NCI-H446 treated with DMSO at 0.1 percent for 48 hours (cell line): ENCODE results near the gene PGK1.
A peak's percentile ranks its signal among the peaks of the same experiment; 100 is the strongest.
"Not testable (repeated sequence)": the region's sequence is repeated elsewhere in the genome, so short reads cannot be mapped to it uniquely, and the experiment has no call there.

Experiments
- DNase-seq: peaks from one replicate; lab custom pipeline; 2025; lab: John Stamatoyannopoulos, UW

The PGK1 gene

GRCh38 chrX:78103623-78104446, at the start of gene PGK1:
PGK1 (plus strand) TSS chrX:78104248; CDS start chrX:78104341, 93 bp downstream.
- DNase-seq, result peak; percentile 90

DNA sequence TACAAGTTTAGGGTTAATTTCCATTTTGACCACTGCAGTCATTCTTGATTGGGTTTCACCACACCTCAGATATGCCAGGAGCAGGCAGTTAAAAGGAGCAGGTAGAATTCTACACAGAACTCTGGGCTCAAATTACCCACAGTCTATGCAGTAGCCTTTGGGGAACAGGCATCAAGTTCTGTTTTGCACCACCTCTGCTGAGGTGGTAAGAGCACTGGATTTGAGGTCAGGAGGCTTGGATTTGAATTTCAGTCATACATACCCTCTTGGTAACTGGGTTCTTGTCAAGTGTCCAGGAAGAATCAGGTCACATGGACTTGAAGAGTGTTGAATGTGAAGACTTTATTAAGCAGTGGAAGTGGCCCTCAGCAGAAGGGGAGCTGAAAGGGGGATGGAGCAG, 40.4 kb upstream of the PGK1 start:
- no peak for DNase-seq

DNA sequence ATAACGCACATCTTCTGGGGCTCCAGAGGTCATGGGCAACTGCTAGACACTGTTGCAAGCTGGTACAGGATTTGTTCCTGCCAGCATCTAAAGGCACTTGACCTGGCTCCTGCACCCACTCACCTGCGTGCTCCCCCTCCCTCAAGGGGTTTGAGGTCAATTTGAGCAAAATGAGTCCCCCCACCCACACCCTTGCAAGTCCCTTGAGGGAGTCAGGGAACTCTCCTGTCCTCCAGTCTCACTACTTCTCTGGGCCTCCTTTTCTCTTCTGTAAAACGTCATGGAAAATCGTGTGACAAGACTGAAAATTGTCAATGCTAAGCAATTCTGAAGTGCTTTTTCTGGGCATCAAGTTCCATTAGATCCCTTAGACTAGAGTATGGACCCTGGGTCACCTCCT, 39.9 kb upstream of the PGK1 start:
- DNase-seq, result no peak

DNA sequence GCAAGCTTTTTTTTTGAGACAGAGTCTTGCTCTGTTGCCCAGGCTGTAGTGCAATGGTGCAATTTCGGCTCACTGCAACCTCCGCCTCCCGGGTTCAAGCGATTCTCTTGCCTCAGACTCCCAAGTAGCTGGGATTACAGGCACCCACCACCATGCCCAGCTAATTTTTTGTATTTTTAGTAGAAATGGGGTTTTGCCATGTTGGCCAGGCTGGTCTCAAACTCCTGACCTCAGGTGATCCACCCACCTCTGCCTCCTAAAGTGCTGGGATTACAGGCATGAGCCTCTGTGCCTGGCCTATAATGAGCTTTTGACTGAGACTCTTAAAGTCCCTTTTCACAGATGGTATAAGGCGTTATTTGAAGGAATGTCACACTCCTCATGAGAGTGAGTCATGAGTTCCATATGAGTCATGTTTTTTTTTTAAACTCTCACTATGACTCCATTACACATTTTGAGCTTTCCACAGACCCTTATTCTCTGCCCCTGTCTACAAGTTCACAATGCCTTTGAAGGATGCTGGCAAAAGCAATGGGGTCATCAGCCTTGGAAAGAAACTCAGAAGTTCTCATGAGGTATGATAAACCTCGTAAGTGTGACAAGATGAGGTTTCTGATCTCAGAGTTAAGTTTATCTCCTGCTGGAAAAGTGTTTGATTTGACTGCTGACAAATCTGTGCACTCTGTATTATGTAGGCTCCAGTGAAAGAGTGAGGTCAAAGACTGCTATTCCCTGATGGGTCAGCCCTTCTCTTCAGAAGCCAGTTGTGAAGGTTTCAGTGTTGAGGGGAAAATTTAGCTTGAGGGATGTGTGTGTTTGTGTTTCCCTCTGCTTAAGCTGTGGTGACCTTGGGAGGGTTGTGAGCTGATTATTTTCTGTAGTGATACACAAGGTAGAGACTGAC, 39.1 kb upstream of the PGK1 start:
- DNase-seq, result not testable (repeated sequence)

DNA sequence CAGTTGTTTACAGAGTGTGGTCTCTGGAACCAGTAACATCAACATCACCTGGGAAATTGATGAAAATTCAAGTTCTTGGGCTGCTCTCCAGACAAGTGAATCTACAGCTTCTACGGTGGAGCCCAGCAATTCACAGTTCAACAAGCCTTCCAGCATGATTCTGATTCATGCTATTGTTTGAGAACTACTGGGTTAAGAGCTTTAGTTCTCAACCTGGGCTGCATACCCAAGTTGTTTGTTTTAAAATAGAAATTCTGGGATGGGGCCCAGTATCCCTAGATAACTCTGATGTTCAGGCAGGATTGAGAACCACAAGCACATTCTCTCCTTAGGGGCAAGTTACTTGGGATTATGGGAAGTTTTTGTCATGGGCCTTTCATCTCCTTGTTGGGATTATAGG, 37.9 kb upstream of the PGK1 start:
- no peak for DNase-seq

- no peak for DNase-seq
These were observed 32.7 kb upstream of the PGK1 start for GRCh38 chrX:78071331-78071730.

DNA sequence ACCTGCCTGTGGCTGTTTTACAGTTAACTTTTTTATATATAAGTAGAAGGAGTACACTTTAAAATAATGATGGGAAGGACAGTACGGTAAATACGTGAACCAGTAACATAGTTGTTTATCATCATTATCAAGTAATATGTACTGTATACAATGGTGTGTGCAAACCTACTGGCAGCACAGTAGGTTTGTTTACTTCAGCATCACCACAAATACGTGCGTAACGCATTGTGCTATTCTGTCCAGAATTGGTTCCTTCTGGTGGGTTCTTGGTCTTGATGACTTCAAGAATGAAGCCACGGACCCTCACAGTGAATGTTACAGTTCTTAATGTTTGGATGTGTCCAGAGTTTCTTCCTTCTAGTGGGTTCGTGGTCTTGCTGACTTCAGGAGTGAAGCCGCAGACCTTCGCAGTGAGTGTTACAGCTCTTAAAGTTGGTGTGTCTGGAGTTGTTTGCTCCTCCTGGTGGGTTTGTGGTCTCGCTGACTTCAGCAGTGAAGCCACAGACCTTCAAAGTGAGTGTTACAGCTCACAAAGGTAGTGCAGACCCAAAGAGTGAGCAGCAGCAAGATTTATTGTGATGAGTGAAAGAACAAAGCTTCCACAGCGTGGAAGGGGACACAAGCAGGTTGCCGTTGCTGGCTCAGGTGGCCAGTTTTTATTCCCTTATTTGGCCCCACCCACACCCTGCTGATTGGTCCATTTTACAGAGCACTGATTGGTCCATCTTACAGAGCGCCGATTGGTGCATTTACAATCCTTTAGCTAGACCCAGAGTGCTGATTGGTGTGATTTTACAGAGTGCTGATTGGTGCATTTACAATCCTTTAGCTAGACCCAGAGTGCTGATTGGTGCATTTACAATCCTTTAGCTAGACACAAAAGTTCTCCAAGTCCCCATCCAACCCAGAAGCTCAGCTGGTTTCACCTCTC, 30.6 kb upstream of the PGK1 start:
- not testable (repeated sequence) for DNase-seq

DNA sequence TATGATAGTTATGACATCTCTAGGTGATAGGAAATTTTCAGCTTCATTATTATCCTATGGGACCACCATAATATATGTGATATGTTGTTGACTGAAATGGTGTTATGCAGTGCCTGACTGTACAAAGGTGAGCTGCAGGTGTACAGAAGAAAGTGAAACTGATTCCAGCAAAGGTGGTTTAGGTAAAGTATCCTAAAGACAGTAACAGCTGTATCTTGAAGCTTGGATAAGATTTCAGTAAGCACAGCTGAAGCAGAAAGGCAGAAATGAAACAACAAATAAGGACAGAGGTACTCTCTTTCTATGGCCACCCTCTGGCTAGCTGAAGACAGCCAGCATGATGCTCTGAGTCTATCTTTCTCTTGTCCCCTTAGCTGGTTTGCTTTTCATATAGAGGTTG, 30.0 kb upstream of the PGK1 start:
- no peak for DNase-seq

DNA sequence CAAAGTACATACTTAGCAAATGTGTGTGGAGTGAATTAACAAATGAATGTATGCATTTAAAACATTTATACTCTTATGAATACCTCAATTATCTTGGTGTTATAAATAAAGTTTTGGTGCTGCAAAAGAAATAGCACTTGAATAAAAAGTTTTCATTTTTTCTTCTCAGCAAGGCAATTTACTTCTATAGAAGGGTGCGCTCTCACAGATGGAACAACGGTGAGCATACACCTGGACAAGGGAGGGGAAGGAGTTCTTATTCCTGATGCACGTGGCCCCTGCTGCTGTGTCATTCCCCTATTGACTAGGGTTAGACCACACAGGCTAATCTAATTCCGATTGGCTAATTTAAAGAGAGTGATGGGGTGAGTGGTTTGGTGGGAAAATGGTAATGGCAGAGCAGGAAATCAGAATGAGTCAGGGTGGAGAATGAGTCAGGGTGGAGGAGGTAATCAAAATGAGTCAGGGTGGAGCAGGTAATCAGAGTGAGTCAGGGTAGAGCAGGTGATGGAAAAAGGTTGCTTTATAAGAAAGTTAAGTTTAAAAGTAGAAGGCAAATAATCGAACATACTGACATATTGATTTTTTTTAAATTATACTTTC, 28.2 kb upstream of the PGK1 start:
- no peak for DNase-seq

- not testable (repeated sequence) for DNase-seq
These were observed 22.6 kb upstream of the PGK1 start for GRCh38 chrX:78081413-78081812.

DNA sequence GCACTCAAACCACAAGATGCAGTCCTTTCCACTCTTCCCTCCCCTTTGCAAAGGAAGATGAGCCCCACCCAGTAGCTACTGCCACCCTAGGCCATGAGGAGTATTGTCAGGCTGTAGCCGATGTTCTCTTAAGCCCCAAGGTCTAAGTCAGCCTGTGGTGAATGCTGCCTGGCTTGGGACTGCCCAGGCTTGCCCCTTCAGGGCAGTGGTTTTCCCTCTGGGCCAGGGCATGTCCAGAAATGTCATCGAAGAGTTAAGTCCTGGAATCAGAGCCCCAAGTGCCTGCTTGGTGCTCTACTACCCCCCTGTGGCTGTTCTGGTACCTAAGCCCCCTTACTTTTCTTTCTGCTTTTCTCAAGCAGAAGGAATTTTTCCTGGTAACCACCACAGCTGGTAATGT, 11.8 kb upstream of the PGK1 start:
- no peak for DNase-seq

DNA sequence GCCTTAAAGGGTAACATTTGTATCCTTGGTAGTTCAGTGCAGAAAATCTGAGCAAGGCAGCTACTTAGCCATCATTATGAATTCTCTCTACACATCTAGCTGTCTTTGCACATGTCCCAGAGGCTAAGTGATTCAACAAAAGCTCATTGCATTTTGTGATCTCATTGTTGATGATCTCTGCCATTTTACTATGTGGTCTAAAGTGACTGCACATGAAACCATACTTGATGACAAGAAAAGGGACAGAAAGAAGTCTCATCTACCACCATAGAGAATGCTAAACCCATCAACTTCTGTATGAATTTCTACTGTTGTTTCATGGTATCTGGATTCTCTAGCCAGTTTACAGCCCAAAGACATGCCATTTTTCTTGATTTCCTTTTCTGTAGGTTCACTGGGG, 5.9 kb upstream of the PGK1 start:
- DNase-seq, result no peak

- no peak for DNase-seq
These were observed 2.0 kb upstream of the PGK1 start for GRCh38 chrX:78102091-78102490.

DNA sequence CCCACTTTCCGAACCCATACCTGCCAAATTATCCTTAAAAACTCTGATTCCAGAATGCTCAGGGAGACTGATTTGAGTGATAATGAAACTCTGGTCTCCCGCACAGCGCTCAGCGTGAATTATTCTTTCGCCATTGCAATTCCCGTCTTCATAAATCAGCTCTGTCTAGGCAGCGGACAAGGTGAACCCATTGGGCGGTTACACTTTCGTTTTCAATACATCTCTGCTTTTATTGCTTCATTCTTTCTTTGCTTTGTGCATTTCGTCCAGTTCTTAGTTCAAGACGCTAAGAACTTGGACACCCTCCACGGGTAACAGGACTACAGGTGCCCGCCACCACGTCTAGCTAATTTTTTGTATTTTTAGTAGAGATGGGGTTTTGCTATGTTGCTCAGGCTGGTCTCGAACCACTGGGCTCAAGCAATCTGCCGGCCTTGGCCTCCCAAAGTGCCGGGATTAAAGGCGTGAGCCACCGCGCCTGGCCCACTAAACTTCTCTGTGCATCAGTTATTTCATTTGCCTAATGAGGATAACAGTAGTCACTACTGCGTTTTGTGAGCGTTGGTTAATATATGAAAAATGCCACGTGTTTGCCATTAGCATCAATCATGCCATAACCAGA, 936 bp upstream of the PGK1 start:
- no peak for DNase-seq

DNA sequence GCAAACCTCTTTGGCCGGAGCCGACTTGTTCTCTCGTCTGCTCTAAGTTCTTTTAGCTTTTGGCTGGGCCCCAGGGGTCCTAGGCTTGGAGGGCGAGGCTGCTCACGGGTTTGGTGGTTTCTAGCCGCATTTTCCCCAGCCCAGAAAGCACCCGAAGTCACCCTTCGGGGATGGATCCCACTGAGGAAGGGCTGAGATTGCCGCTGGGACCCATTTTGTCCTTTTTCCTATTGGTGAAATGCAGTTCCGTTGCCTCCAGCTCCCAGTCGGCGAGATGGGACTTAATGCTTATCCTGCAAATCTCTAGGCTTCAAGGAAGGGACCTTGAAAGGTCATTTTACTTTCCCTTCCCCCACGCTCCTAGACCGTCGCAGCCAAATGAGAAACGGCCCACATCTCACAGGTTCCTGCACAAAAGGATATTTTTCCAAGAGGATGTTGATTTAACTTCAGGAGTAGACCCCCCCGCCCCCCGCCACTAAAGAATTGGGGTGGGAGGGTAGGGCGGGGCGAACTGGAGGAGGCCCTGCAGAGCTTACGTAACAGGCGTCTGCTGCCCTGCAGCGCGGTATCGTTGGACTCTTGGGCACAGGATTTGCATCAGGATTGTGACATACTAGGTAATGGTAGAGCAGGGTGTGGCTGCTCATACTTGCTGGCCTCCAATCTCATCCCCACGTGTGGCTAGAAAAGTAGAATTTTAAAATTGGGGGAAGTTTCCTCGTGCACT, 564 bp downstream of the PGK1 start:
- DNase-seq, result peak; percentile 3

- no peak for DNase-seq
These were observed 2.0 kb downstream of the PGK1 start for GRCh38 chrX:78105944-78106650.

- no peak for DNase-seq
These were observed 2.6 kb downstream of the PGK1 start for GRCh38 chrX:78106651-78106986.

GRCh38 chrX:78109458-78109857, 5.4 kb downstream of the PGK1 start:
- DNase-seq, result no peak

- no peak for DNase-seq
These were observed 7.3 kb downstream of the PGK1 start for GRCh38 chrX:78111140-78111931.
